Right atrium auricular region (tissue), 2 donors: Measurements from ENCODE around the gene ZNF816. TPM values are rescaled to one million over a fixed set of nuclear protein-coding genes. Genes with fewer than 3 reads are reported as not detected.
"Not testable (repeated sequence)": the region's sequence is repeated elsewhere in the genome, so short reads cannot be mapped to it uniquely, and the experiment has no call there.

Experiments
- DNase-seq: peaks from one replicate; pipeline ENCODE4 v3.0.0-alpha.2; 2019; ENCODE audit warnings: low spot score
- H3K27ac ChIP-seq, 2 donors: fragments of 200-600 bp; sonication (generic); 1 replicate in 1 of 2; 2 replicates in 1 of 2; pipeline ENCODE4 v1.5.1; 2016 to 2019
- H3K27me3 ChIP-seq, 2 donors: fragments of 200-600 bp; sonication (generic); one replicate each; pipeline versions ENCODE4 v1.5.1 to v1.6.0; 2017 to 2019
- H3K36me3 ChIP-seq: fragments of 200-600 bp; sonication (generic); one replicate; pipeline ENCODE4 v1.5.1; 2016
- H3K4me1 ChIP-seq, 2 donors: fragments of 200-600 bp; sonication (generic); one replicate each; pipeline versions ENCODE4 v1.5.1 to v1.6.0; 2017 to 2019
- H3K4me3 ChIP-seq, 2 donors: fragments of 200-600 bp; sonication (generic); 1 replicate in 1 of 2; 2 replicates in 1 of 2; pipeline ENCODE4 v1.5.1; 2017 to 2019; ENCODE audit warnings: mild to moderate bottlenecking in 1 of 2, moderate library complexity in 1 of 2
- H3K9me3 ChIP-seq, 2 donors: fragments of 200-600 bp; sonication (generic); one replicate each; pipeline ENCODE4 v1.5.1; 2019
- CTCF ChIP-seq, 2 donors: fragments of 200-600 bp; sonication (generic); IDR thresholded peaks; one replicate each; pipeline ENCODE4 v1.5.1; 2019; ENCODE audit warnings: antibody characterized with exemption in 2 of 2
- total RNA-seq, 2 donors: library from RNA; depleted of rRNA; stranded (reverse); fragments of >200 nt; gene quantifications; one replicate each; pipeline ENCODE4 v1.1.0, GENCODE V29; 2016

ZNF816 gene
- total RNA-seq, 2 donors from 2014 or later = 3.9 to 5.5 TPM

GRCh38 chr19:52987221-52987620 lies 24.5 kb upstream of the ZNF816 start:
- no peak for DNase-seq
- Histone ChIP-seq H3K4me1 (peaks cover 0 to 6% of the 10 kb centered on the region in 2 donors), H3K27me3 (no peaks in the 10 kb centered on the region), H3K36me3 (peaks cover 22% of the 10 kb centered on the region), H3K9me3 (no peaks in the 10 kb centered on the region), H3K4me3 (no peak overlapping the region), H3K27ac (no peak overlapping the region)
- TF ChIP-seq CTCF (IDR thresholded peaks at IDR 0.05) = no peak

GRCh38 chr19:52983167-52983566 lies 20.5 kb upstream of the ZNF816 start:
- not testable (repeated sequence) for H3K9me3 ChIP-seq, DNase-seq, H3K27ac ChIP-seq, H3K27me3 ChIP-seq, H3K4me3 ChIP-seq, H3K4me1 ChIP-seq
- peaks cover 22% of the 10 kb centered on the region for H3K36me3 ChIP-seq

DNA sequence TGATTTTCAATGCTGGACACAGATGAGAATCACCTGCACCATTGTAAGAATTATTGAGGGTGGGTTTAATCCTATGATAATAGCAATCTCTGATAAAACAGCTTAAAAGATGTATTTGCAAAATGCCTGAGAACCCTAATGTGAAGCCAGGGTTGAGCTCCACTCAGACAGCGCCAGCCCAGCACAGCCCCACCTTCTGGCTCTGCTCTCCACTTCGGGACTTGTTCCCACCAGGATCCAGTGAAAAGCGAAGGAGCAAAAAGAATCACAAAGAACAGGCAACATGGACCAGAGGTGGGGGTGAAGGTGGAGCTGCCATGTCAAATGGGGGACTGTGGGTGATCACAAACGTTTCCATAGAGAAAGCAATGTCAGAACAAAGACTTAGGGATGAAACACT lies 18.6 kb upstream of the ZNF816 start:
- Histone ChIP-seq H3K27ac (no peak overlapping the region), H3K9me3 (no peaks in the 10 kb centered on the region), H3K4me1 (no peaks in the 10 kb centered on the region), H3K27me3 (no peaks in the 10 kb centered on the region), H3K36me3 (peaks cover 20% of the 10 kb centered on the region), H3K4me3 (no peak overlapping the region)
- no peak for DNase-seq
- no peak for TF ChIP-seq CTCF (IDR thresholded peaks at IDR 0.05)

- H3K27me3 ChIP-seq = no peaks in the 10 kb centered on the region
- no peaks in the 10 kb centered on the region for H3K4me1 ChIP-seq
- H3K27ac ChIP-seq = no peak overlapping the region
- no peak for DNase-seq
- H3K9me3 ChIP-seq = no peaks in the 10 kb centered on the region
- no peak for TF ChIP-seq CTCF (IDR thresholded peaks at IDR 0.05)
- H3K36me3 ChIP-seq = no peaks in the 10 kb centered on the region
- H3K4me3 ChIP-seq = no peak overlapping the region
These were observed 5.1 kb upstream of the ZNF816 start for GRCh38 chr19:52967772-52968171.

DNA sequence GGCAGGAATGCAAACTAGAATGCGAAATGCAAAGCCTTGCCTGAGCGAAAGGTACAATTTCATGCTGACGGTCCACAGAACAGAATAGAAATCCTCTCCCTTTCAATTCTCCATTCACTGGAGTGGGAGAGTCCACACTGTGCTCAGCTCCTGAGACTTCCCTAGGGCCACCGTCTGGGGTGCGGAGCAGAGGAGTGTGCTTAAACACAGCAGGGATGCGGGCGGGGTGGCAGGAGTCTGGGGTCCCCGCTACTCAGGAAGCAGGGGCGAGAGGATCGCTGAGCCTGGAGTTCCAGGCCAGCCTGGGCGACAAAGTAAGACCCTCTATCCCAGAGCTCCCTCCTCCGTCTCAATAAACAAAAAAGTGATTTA lies 552 bp upstream of the ZNF816 start:
- Histone ChIP-seq H3K4me1 (peaks cover 0 to 11% of the 10 kb centered on the region in 2 donors), H3K4me3 (peak overlapping the region; percentile 60 to 77), H3K9me3 (no peaks in the 10 kb centered on the region), H3K27ac (peak overlapping the region; percentile 76 to 79), H3K27me3 (no peaks in the 10 kb centered on the region), H3K36me3 (no peaks in the 10 kb centered on the region)
- no peak for DNase-seq
- no peak for TF ChIP-seq CTCF (IDR thresholded peaks at IDR 0.05)

DNA sequence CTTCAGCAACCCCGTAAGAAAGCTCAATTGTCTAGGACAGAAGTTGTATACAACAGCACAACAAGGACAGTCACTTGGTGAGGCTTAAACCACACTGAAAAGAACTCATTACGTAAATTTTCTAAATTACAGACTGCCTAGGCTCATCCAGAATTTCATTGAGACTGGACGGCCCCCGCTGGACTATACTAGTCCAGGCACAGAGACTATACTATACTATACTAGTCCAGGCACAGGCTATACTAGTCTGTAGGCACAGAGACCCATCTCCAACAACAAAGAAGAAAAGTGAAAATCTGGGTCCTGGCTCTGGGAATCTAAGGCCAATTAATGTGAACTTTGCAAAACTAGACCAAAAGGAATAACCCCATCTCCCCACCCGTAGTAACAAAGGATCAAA lies 700 bp downstream of the ZNF816 start:
- peaks cover 3% of the 10 kb centered on the region for H3K36me3 ChIP-seq
- H3K27ac ChIP-seq = peak overlapping the region; percentile 76 to 79
- no peak for DNase-seq
- peaks cover 0 to 6% of the 10 kb centered on the region in 2 donors for H3K9me3 ChIP-seq
- no peak for TF ChIP-seq CTCF (IDR thresholded peaks at IDR 0.05)
- peaks cover 0 to 11% of the 10 kb centered on the region in 2 donors for H3K4me1 ChIP-seq
- peak overlapping the region; percentile 60 to 77 for H3K4me3 ChIP-seq
- no peaks in the 10 kb centered on the region for H3K27me3 ChIP-seq
